ENCODE measurements around the gene ARL14EP. TPM values are rescaled to one million over a fixed set of nuclear protein-coding genes. Genes with fewer than 3 reads are reported as not detected.

Gene ARL14EP
- total and polyA plus RNA-seq, 2 experiments from 2014 or later = 21.7 to 22.2 TPM

- no peaks in the 10 kb centered on the region for H3K4me1 ChIP-seq (ENCODE audit: insufficient read depth)
- H3K4me3 ChIP-seq = no peak overlapping the region
- 76% methylated on average over 7 of the region's 7 CpGs for WGBS (ENCODE audit: low lambda C conversion rate, missing lambda C conversion rate)
- no peaks in the 10 kb centered on the region for H3K9me2 ChIP-seq (replicated peaks; ENCODE audit: insufficient read depth)
- H3K4me2 ChIP-seq = no peak overlapping the region
- H3K27ac ChIP-seq = no peak overlapping the region
- H3K27me3 ChIP-seq = no peaks in the 10 kb centered on the region
- H3K9me3 ChIP-seq (ENCODE audit: low read depth) = no peaks in the 10 kb centered on the region
- no peaks in the 10 kb centered on the region for H3K36me3 ChIP-seq (replicated peaks; ENCODE audit: insufficient read depth, low read depth)
- no peaks in the 10 kb centered on the region for H3K79me2 ChIP-seq
- no peaks in the 10 kb centered on the region for H4K20me1 ChIP-seq (ENCODE audit: insufficient read depth, poor library complexity, severe bottlenecking)
- TF ChIP-seq EZH2phosphoT487 (IDR thresholded peaks at IDR 0.05; ENCODE audit: low read depth, severe bottlenecking, unreplicated experiment) = no peak
- no peak for DNase-seq (ENCODE audit: low spot score)
- H2AFZ ChIP-seq = no peak overlapping the region
Observed at GRCh38 chr11:30281476-30282288, 41.2 kb upstream of the ARL14EP start.

- WGBS (ENCODE audit: low lambda C conversion rate, missing lambda C conversion rate) = 84% methylated on average over 3 of the region's 3 CpGs
- Histone ChIP-seq H3K9me2 (replicated peaks; ENCODE audit: insufficient read depth) (no peaks in the 10 kb centered on the region), H3K27ac (no peak overlapping the region), H3K4me3 (no peak overlapping the region), H4K20me1 (ENCODE audit: insufficient read depth, poor library complexity, severe bottlenecking) (no peaks in the 10 kb centered on the region), H2AFZ (no peak overlapping the region), H3K4me1 (ENCODE audit: insufficient read depth) (no peaks in the 10 kb centered on the region), H3K9me3 (ENCODE audit: low read depth) (no peaks in the 10 kb centered on the region), H3K79me2 (no peaks in the 10 kb centered on the region), H3K27me3 (no peaks in the 10 kb centered on the region), H3K4me2 (no peak overlapping the region), H3K36me3 (replicated peaks; ENCODE audit: insufficient read depth, low read depth) (no peaks in the 10 kb centered on the region)
- no peak for DNase-seq (ENCODE audit: low spot score)
- no peak for TF ChIP-seq CTCF (IDR thresholded peaks at IDR 0.05; ENCODE audit: poor library complexity)
- TF ChIP-seq EZH2 (IDR thresholded peaks at IDR 0.05; ENCODE audit: borderline replicate concordance) = no peak
- no peak for TF ChIP-seq EZH2phosphoT487 (IDR thresholded peaks at IDR 0.05; ENCODE audit: low read depth, severe bottlenecking, unreplicated experiment)
Observed at GRCh38 chr11:30282289-30282631, 40.6 kb upstream of the ARL14EP start.

GRCh38 chr11:30284836-30285235, 38.1 kb upstream of the ARL14EP start:
- Histone ChIP-seq H3K79me2 (no peaks in the 10 kb centered on the region), H3K4me1 (ENCODE audit: insufficient read depth) (no peaks in the 10 kb centered on the region), H3K27me3 (no peaks in the 10 kb centered on the region), H3K4me2 (no peak overlapping the region), H3K36me3 (replicated peaks; ENCODE audit: insufficient read depth, low read depth) (no peaks in the 10 kb centered on the region), H3K27ac (no peak overlapping the region), H4K20me1 (ENCODE audit: insufficient read depth, poor library complexity, severe bottlenecking) (no peaks in the 10 kb centered on the region), H2AFZ (no peak overlapping the region), H3K9me2 (replicated peaks; ENCODE audit: insufficient read depth) (no peaks in the 10 kb centered on the region), H3K9me3 (ENCODE audit: low read depth) (no peaks in the 10 kb centered on the region), H3K4me3 (no peak overlapping the region)
- 90% methylated on average over 3 of the region's 3 CpGs for WGBS (ENCODE audit: low lambda C conversion rate, missing lambda C conversion rate)
- DNase-seq (ENCODE audit: low spot score) = no peak
- TF ChIP-seq EZH2 (IDR thresholded peaks at IDR 0.05; ENCODE audit: borderline replicate concordance) = no peak
- no peak for TF ChIP-seq CTCF (IDR thresholded peaks at IDR 0.05; ENCODE audit: poor library complexity)
- no peak for TF ChIP-seq EZH2phosphoT487 (IDR thresholded peaks at IDR 0.05; ENCODE audit: low read depth, severe bottlenecking, unreplicated experiment)

- TF ChIP-seq CTCF (IDR thresholded peaks at IDR 0.05; ENCODE audit: poor library complexity) = no peak
- no peak for TF ChIP-seq EZH2phosphoT487 (IDR thresholded peaks at IDR 0.05; ENCODE audit: low read depth, severe bottlenecking, unreplicated experiment)
- no peak for TF ChIP-seq EZH2 (IDR thresholded peaks at IDR 0.05; ENCODE audit: borderline replicate concordance)
- Histone ChIP-seq H3K79me2 (no peaks in the 10 kb centered on the region), H3K4me2 (no peak overlapping the region), H3K27ac (no peak overlapping the region), H4K20me1 (ENCODE audit: insufficient read depth, poor library complexity, severe bottlenecking) (no peaks in the 10 kb centered on the region), H3K27me3 (no peaks in the 10 kb centered on the region), H2AFZ (no peak overlapping the region), H3K9me3 (ENCODE audit: low read depth) (no peaks in the 10 kb centered on the region), H3K4me3 (no peak overlapping the region), H3K9me2 (replicated peaks; ENCODE audit: insufficient read depth) (no peaks in the 10 kb centered on the region), H3K4me1 (ENCODE audit: insufficient read depth) (no peaks in the 10 kb centered on the region), H3K36me3 (replicated peaks; ENCODE audit: insufficient read depth, low read depth) (no peaks in the 10 kb centered on the region)
- no peak for DNase-seq (ENCODE audit: low spot score)
- 88% methylated on average over 3 of the region's 3 CpGs for WGBS (ENCODE audit: low lambda C conversion rate, missing lambda C conversion rate)
Observed at GRCh38 chr11:30285416-30286121, 37.3 kb upstream of the ARL14EP start.
